Measurements from ENCODE around the gene ACTN1.
A peak's percentile ranks its signal among the peaks of the same experiment; 100 is the strongest.
"Not testable (repeated sequence)": the region's sequence is repeated elsewhere in the genome, so short reads cannot be mapped to it uniquely, and the experiment has no call there.

ACTN1 gene

DNA sequence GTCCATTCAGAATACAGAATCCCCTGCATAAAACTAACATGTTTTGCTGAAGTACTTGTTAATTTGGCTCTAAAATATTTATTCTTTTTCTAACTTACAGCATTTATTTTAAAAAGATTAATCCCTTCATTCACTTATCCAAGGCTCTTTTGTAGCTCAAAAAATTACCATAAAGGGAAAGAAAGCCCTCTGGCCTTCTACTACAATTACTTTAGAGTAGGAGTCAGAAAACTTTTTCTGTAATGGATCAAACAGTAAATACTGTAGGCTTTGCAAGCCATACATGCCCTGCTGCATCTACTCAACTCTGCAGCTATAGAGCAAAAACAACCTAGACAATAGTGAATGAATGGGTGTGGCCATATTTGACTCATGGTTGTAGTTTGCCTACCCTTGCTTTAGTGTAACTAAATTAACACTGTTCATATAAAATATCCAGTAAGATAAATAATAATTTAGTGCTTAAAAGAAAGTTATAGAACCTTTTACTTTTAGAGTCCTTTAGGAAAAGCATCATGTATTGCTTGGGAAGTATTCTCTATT lies 112.0 kb downstream of the ACTN1 start:
- no peak for DNase-seq (ENCODE audit: low read depth in 2 of 2)

DNA sequence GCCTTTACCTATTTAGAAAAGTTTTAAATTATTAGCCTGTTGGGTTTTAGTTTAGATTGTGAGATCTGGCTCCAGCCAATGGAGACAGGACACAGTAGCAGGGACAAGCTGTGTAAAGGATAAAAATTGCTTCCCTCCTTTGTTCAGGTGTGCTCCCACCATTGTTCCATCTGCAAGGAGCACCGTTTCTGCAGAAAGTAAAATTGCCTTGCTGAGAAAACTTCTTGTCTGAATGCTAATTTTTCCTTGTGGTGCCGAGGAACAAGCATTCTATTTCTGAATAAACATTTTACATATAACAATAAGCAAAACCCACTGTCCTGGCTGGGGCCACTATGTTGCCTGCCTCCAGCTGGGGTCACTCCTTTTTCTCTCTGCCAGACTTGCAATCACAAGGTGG lies 113.6 kb downstream of the ACTN1 start:
- DNase-seq (ENCODE audit: low read depth in 2 of 2): no peak

DNA sequence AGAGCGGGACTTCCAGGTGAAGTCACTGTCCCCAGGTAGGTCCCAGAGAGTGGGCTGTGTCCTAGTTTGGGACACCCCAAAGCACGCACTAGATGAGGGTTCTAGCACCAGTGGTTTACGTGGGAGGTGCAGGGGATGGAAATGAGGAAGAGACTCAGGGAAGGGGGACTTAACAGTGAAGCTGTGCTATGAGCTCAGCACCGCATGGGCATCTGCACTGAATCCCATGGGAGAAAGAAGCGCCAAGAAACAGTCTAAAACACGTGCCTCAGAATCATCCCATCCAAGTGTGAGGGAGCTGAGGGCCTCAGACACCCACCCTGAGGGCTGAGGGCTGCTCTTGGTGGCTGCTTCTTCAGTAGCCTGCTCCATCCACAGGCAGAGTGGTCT lies 114.7 kb downstream of the ACTN1 start:
- no peak for DNase-seq (ENCODE audit: low read depth in 2 of 2)

DNA sequence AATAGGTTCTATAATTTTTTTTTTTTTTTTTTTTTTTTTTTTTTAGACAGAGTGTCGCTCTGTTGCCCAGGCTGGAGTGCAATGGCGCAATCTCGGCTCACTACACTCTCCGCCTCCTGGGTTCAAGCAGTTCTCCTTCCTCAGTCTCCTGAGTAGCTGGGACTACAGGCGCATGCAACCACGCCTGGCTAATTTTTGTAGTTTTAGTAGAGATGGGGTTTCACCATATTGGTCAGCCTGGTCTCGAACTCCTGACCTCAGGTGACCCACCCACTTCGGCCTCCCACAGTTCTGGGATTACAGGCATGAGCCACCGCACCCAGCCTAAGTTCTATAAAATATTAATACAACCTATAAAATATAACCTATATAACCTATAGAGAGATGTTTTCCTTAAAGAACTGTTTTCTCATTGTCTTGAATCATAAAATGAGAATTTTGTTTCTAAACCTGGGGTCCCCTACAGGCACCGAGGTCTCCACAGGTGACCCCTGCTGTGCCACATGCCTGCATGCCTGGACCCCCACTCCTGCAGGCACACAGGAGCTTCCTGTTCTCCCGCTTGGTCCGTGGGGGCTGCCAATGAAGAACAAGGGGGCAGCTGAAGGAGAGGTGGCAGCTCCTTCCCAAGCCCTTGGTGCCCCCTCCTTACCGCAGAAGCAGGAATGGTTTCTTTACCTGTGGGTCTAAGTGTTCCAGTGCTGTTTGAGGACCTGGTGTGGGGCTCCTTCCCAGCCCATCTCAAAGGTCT lies 115.3 kb downstream of the ACTN1 start:
- DNase-seq (ENCODE audit: low read depth in 2 of 2): no peak

DNA sequence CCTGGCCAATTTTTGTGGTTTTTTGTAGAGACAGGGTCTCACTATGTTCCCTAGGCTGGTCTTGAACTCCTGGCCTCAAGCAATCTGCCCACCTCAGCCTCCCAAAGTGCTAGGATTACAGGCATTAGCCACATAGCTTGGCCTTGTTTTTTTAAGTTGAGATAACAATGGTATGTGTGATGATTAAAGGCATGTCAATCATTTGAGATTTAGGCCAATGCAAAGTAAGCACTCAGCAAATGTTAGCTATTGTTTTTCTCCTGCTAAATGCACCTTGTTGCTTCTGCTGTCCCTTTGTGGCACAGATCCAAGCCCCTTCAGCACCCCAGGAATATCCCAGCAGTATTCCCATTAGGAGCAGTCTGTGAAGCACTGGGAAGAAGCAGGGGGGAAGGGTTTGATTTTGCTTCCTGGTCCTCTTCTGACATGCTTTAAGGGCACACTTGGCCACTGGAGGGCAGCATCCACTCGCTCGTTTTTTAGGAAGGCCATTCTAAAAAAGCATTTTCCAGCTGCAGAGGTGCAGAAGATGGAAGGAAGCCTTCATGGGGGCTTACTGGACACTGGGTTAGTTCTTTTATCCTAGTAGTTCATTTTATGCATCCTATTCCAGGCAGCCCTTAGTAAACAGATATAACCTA lies 116.0 kb downstream of the ACTN1 start:
- peak; percentile 36 to 68 for DNase-seq (ENCODE audit: low read depth in 2 of 2)

DNA sequence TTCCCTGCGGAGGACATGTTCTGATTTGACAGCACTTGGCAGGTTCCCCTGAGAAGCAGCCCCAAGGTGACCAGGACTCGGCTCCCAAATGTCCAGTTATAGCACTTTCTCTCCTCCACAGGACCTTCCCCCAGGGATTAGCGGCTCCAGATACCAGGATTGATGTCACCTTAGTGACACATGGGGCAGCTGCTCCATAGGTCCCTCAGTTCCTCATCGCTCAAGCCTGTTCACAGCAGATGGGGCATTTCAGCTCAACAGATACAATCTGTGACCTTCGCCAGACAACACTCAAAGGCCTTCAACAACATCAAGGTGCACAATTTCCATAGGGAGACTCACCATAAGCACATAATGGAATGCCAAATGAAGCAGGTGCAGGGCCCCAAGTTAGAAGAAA lies 118.3 kb downstream of the ACTN1 start:
- no peak for DNase-seq (ENCODE audit: low read depth in 2 of 2)

DNA sequence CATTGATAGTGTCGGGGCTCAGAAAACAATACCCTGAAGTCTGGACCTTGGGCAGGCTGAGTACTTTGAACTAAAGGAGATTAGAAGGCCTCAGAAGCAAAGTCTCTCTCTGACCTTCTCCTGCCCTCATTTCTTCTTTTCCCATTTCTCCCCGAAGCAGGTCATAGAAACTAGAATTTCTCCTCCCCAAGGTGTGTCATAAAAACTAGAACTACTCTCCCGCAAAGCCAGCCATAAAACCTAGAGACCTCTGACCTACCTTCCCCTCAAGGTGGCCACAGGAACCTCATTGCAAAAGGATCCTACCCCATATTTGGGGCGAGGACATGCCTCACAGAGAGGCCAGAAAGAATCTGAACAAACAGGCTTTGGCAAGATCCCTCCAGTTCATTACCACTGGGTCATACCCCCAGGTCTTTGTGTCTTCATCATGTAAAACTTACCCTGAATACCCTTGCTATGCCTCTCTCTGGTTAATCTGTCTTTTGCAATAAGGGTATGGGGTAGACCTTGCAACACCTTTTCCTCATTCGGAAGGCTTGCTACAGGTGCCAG lies 121.5 kb downstream of the ACTN1 start:
- no peak for DNase-seq (ENCODE audit: low read depth in 2 of 2)

DNA sequence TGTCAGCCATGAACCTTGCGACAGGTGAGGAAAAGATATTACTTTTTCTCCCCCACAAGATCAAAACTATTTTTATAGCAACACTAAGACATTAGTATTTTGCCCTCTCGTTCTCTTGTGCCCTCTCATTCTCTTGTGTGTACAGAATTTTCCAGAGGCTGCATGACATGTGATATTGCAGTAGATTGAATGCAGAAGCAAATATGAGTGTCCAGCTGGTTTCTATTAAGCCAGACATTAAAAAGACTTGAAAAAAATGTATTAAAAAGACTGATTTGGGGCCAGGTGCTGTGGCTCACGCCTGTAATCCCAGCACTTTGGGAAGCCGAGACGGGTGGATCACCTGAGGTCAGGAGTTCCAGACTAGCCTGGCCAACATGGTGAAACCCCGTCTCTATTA lies 122.5 kb downstream of the ACTN1 start:
- no peak for DNase-seq (ENCODE audit: low read depth in 2 of 2)

DNA sequence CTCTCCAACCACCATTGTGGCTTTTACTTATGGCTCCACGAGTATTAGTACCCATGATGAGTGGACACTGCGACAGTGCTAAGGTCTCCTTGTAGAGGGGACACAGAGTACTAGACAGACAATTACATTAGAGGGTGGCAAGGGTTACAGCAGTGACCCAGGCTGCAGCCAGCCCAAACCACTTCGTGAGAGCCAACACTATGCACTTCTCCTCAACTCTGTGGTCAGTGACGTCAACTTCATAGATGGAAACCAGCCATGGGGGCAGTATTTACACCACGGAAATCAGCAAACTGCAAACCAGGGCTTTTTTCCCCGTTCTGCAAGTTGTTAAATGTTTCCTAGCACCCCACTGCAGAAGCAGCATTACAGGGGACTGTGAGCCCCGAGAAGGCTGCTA lies 124.7 kb downstream of the ACTN1 start:
- no peak for DNase-seq (ENCODE audit: low read depth in 2 of 2)

DNA sequence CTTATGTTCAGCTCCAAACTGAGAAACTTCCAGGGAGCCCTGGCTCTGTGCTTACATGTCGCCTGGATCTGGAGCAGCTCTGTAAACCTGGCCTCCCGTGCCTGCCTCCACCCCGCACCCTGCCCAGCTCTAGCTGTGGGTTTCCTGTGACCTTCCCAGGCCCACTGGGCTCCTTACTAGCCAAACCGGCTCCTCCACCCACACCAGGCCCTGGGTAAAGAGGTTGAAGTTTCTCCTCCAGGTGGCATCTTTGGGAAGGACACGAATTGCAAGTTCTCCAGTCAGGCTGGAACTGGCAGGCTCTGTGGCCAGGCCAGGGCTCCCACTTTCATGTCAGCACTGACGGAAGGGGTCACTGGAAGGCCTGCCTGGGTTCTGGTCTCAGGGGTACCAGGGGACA lies 125.4 kb downstream of the ACTN1 start:
- no peak for DNase-seq (ENCODE audit: low read depth in 2 of 2)

DNA sequence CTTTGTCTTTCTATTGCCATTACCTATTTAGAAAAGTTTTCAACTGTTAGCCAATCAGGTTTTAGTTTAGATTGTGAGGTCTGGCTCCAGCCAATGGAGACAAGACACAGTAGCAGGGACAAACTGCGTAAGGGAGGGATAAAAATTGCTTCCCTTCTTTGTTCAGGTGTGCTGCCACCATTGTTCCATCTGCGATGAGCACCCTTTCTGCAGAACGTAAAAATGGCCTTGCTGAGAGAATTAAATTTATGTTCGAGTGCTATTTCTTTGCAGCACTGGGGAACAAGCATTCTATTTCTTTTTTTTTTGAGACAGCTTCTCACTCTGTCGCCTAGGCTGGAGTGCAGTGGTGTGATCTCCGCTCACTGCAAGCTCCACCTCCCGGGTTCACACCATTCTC lies 126.6 kb downstream of the ACTN1 start:
- not testable (repeated sequence) for DNase-seq (ENCODE audit: low read depth in 2 of 2)

DNA sequence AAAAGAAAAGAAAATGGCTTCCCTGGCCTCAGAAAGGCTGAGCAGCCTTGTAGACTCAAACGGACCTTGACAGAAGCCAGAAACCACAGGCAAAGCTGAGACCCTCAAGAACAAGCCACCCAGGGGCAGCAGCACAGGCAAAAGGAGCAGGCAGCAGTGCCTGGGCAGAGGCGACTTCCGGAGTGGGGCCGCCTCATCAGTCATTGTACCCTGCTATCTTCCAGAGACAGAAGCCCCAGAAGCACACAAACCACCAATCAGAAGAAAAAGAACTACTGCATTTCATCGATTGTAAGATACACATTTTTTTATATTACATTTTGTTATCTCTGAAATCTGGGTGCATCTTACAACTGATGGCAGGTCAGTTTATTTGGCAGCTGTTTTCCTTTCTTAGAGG lies 128.0 kb downstream of the ACTN1 start:
- no peak for DNase-seq (ENCODE audit: low read depth in 2 of 2)

DNA sequence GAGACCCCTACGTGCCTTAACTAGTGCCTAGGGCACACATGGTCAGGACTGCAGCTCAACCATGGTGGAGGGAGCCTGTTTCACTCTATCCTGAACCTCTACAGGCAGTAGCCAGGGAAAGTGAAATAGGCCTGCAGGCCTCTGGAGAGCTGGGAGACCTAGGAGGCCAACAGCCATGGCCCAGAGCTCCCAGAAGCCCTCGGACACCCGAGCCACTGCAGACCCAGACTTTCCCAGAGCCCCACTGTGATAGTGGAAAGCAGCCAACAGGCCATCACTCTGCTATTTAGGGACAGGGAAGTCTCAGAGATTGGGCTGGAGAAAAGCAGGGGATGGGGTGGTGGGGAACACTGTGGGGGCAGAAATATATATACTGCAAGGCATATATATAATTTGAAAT lies 129.7 kb downstream of the ACTN1 start:
- no peak for DNase-seq (ENCODE audit: low read depth in 2 of 2)

DNA sequence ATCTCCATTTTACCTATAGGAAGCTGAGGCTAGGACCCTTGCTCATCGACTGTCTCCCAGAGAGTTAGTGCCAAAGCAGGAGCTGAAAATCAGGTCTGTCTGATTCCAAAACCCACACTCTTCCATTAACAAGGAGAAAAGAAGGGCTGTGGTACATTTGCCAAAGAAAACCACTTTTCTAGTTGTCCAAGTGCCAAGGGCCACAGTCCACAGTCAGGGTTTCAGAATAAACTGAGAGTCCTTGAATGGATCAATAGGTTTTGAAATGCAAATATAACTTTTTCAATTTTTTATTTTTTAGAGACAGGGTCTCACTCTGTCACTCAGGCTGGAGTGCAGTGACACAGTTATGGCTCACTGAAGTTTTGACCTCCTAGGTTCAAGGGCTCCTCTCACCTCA lies 130.8 kb downstream of the ACTN1 start:
- no peak for DNase-seq (ENCODE audit: low read depth in 2 of 2)

DNA sequence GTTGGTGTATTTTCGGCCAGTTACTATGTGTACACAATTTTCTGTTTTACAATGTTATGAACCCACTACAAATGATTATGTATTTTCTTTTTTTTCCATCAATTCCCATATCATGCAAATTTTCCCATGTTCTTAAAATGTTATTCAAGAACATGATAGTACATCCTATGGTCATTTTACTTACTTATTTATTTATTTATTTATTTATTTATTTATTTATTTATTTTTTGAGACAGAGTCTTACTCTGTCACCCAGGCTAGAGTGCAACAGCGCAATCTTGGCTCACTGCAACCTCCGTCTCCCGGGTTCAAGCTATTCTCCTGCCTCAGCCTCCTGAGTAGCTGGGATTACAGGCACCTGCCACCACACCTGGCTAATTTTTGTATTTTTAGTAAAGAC lies 131.5 kb downstream of the ACTN1 start:
- not testable (repeated sequence) for DNase-seq (ENCODE audit: low read depth in 2 of 2)

DNA sequence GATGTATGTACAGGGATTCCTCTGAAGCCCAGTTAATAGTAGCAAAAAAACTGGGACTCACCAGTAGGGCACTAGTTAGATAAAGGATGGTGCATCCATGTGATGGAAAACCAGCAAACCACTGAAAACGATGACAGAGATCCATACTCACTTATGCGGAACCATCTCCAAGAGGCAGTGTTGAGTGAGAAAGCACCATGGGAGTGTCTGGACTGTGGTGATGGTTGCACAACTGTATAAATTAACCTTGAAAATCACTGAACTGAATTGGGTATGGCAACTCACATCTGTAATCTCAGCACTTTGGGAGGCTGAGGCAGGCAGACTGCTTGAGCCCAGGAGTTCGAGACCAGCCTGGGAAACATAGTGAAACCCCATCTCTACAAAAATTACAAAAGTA lies 132.6 kb downstream of the ACTN1 start:
- DNase-seq (ENCODE audit: low read depth in 2 of 2): no peak

DNA sequence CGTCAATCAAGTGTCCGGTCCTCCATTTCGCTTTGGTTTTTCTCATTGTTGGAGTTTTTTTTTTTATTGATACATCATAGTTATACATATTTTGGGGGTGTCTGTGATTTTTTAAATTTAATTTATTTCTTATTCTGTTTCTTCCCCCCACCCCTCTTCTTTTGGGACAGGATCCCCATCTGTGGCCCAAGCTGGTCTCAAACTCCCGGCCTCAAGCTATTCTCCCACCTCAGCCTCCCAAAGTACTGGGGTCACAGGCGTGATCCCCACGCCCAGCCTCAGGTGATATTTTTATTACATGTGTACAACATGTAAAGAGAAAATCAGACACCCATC lies 134.9 kb downstream of the ACTN1 start:
- no peak for DNase-seq (ENCODE audit: low read depth in 2 of 2)

DNA sequence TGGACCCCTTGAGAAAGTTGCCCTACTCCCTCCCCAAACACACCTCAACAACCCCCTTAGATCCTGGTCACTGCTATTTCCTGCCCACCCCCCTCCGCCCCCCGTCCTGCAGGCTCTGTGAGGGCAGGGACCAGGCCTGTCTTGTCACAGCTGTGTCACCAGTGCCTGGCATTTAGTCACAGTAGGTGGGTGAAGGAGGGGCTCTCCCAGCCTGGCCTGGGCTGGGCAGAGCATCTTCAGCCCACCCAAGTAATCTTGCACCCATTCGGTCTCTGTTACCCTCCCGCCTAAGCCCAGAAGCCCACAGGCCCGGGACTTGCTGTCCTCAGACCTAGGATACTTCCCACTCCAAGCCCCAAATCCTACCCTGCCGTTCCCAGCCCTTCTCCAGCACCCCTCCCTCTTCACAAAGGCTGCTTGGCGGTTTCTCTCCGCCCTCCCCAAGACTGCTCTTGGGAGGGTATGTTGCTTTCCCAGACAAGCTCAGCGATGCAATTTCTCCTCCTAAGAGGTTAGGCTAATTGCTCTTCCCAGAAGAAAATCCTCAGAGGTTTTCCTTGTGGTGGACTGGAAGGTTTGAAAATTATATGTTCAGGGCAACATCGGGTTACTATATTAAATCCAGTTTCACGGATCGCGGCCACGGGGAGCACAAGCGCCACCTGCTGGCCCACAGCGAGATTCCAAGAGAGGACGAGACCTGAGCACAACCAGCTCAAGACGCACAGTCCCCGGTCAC lies 135.5 kb downstream of the ACTN1 start:
- DNase-seq (ENCODE audit: low read depth in 2 of 2): peak; percentile 67 to 69

DNA sequence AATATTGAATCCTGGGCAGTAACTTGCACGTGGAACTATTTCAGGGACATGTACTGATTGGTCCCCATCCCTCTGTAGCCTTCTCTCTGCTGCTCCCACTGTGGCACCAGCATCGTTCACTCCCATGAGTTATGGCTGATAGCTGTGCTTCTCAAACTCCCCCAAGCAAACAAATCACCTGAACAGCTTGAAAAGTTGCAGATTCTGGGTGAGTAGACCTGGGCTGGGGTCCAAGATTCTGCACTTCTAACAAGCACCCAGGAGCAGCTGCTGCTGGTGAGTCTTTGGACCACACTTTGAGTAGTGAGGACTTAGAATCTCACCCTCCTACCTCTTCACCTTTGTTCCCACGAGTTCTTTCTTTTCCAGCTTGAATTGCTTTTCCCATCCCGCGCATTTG lies 136.8 kb downstream of the ACTN1 start:
- no peak for DNase-seq (ENCODE audit: low read depth in 2 of 2)

DNA sequence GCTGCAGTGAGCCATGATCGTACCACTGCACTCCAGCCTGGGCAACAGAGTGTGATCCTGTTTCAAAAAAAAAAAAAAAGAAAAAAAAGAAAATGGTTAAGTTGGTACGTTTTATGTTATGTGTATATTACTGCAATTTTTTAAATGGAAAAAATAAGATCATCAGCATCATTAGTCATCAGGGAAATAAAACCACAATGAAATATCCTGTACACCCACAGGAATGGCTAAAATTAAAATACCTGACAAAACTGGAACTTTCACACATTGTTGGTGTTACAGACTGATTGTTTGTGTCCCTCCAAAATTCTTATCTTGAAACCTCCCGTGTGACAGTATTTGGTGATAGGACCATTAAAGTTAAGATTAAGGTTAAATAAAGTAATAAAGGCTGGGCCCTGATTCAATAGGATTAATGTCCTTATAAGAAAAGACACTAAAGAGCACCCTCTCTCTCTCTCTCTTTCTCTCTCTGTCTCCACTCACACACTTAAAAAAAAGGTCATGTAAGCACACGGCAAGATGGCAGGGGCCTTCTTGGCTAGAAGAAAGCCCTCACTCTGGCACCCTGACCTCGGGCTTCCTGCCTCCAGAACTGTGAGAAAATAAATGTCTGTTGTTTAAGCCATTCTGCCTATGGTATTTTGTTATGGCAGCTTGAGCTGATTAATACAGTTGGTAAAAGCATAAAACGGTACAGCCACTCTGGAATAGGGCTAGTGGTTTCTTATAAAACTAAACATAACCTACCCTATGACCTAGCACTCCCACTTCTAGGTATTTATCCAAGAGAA lies 137.9 kb downstream of the ACTN1 start:
- DNase-seq (ENCODE audit: low read depth in 2 of 2): no peak

DNA sequence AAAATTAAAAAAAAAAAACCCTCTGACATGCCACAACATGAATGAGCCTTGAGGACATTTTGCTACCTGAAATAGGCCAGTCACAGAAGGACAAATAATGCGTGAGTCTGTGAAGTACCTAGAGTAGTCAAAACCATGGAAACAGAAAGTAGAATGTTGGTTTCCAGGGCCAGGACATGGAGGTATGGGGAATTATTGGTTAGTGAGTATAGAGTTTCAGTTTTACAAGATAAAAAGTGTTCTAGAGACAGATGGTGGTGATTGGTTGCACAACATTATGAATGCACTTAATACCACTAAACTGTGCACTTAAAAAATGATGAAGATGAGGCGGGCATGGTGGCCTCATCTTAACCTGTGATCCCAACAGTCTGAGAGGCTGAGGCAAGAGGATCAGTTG lies 138.6 kb downstream of the ACTN1 start:
- DNase-seq (ENCODE audit: low read depth in 2 of 2): no peak

DNA sequence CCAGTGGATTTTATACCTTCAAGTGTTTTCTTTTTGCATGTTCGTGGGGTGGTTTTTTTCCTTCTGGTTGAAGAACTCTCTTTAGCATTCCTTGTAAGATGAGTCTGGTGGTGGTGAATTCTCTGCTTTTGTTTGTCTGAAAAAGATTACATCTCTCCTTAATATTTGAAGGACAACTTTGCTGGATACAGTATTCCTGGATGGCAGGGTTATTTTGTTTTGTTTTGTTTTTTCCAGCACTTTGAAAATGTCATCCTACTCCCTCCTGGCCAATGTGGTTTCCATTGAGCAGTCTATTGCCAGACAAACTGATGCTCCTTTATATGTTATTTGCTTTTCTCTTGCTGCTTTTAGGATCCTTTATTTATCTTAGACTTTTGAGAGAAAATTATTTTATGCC lies 143.0 kb downstream of the ACTN1 start:
- no peak for DNase-seq (ENCODE audit: low read depth in 2 of 2)
